Mesenchymal stem cell (in vitro differentiated cells and primary cell): Measurements from ENCODE around the gene CYP19A1.
A peak's percentile ranks its signal among the peaks of the same experiment; 100 is the strongest.

ENCODE experiments used
- DNase-seq: peaks from one replicate; pipeline ENCODE4 v3.0.0-alpha.2; 2013
- H2AFZ ChIP-seq: one replicate; pipeline ENCODE4 v1.6.1; 2013; ENCODE audit warnings: low read depth, mild to moderate bottlenecking, control low read depth, inconsistent platforms, low read length, moderate library complexity
- H2AK5ac ChIP-seq: 2 replicates; pipeline ENCODE4 v1.6.1; 2013; ENCODE audit warnings: low read length, moderate library complexity, mild to moderate bottlenecking, inconsistent platforms; ENCODE audit not compliant: severe bottlenecking
- H2BK120ac ChIP-seq: one replicate; pipeline ENCODE4 v1.6.1; 2013; ENCODE audit warnings: low read depth, mild to moderate bottlenecking, inconsistent platforms, low read length, moderate library complexity
- H2BK12ac ChIP-seq, 2 experiments: one replicate each; pipeline ENCODE4 v1.6.1; 2013; ENCODE audit warnings: inconsistent platforms in 2 of 2, low read length in 2 of 2, mild to moderate bottlenecking in 2 of 2, moderate library complexity in 2 of 2, control low read depth in 1 of 2
- H2BK15ac ChIP-seq: one replicate; pipeline ENCODE4 v1.6.1; 2013; ENCODE audit warnings: mild to moderate bottlenecking, low read depth, inconsistent platforms; ENCODE audit not compliant: poor library complexity, severe bottlenecking
- H2BK5ac ChIP-seq: 2 replicates; pipeline ENCODE4 v1.6.1; 2013; ENCODE audit warnings: low read depth, mild to moderate bottlenecking, low read length, control low read depth, inconsistent platforms; ENCODE audit not compliant: poor library complexity, severe bottlenecking
- H3K14ac ChIP-seq, 2 experiments: one replicate each; pipeline ENCODE4 v1.6.1; 2013; ENCODE audit warnings: inconsistent platforms in 2 of 2, low read length in 2 of 2, control low read depth in 1 of 2, mild to moderate bottlenecking in 1 of 2, moderate library complexity in 1 of 2
- H3K18ac ChIP-seq, 2 experiments: one replicate each; pipeline ENCODE4 v1.6.1; 2013; ENCODE audit warnings: inconsistent platforms in 2 of 2, low read length in 2 of 2, control low read depth in 1 of 2, low read depth in 1 of 2, mild to moderate bottlenecking in 1 of 2
- H3K23ac ChIP-seq, 2 experiments: one replicate each; pipeline ENCODE4 v1.6.1; 2013; ENCODE audit warnings: inconsistent platforms in 2 of 2, low read length in 2 of 2, mild to moderate bottlenecking in 2 of 2, moderate library complexity in 2 of 2, control low read depth in 1 of 2
- H3K27ac ChIP-seq: 2 replicates; pipeline ENCODE4 v1.5.1; 2013; ENCODE audit warnings: mild to moderate bottlenecking, moderate library complexity, low read length, control low read depth, inconsistent platforms; ENCODE audit not compliant: poor library complexity, severe bottlenecking
- H3K27me3 ChIP-seq, 2 experiments: 2 replicates each; pipeline versions ENCODE4 v1.6.1 to v1.7.0; 2013; ENCODE audit warnings: low read length in 2 of 2, mild to moderate bottlenecking in 2 of 2, moderate library complexity in 2 of 2, control low read depth in 1 of 2, inconsistent platforms in 1 of 2; ENCODE audit not compliant: control insufficient read depth in 1 of 2, insufficient read depth in 1 of 2
- H3K36me3 ChIP-seq, 2 experiments: 2 replicates each; pipeline versions ENCODE4 v1.6.1 to v1.7.0; 2013; ENCODE audit warnings: low read length in 2 of 2, control low read depth in 1 of 2, inconsistent platforms in 1 of 2, low read depth in 1 of 2, mild to moderate bottlenecking in 1 of 2; ENCODE audit not compliant: insufficient read depth in 2 of 2, control insufficient read depth in 1 of 2
- H3K4ac ChIP-seq, 2 experiments: one replicate each; pipeline ENCODE4 v1.6.1; 2013; ENCODE audit warnings: inconsistent platforms in 2 of 2, low read length in 2 of 2, mild to moderate bottlenecking in 2 of 2, moderate library complexity in 2 of 2, control low read depth in 1 of 2, low read depth in 1 of 2
- H3K4me1 ChIP-seq: 2 replicates; pipeline ENCODE4 v1.6.1; 2013; ENCODE audit warnings: low read depth, low read length, control low read depth; ENCODE audit not compliant: control insufficient read depth, insufficient read depth
- H3K4me2 ChIP-seq: 2 replicates; pipeline ENCODE4 v1.6.1; 2013; ENCODE audit warnings: low read length, mild to moderate bottlenecking, inconsistent platforms; ENCODE audit not compliant: poor library complexity, severe bottlenecking
- H3K4me3 ChIP-seq, 2 experiments: 2 replicates each; pipeline versions ENCODE4 v1.5.1 to v1.7.0; 2013; ENCODE audit warnings: low read length in 2 of 2, mild to moderate bottlenecking in 2 of 2, control low read depth in 1 of 2, low read depth in 1 of 2; ENCODE audit not compliant: insufficient read depth in 1 of 2
- H3K79me1 ChIP-seq: replicated peaks from 2 replicates; pipeline ENCODE4 v1.6.1; 2013; ENCODE audit warnings: mild to moderate bottlenecking, control low read depth, low read length, inconsistent platforms; ENCODE audit not compliant: poor library complexity, severe bottlenecking
- H3K9ac ChIP-seq: 2 replicates; pipeline ENCODE4 v1.7.0; 2013; ENCODE audit warnings: mild to moderate bottlenecking, low read length, moderate library complexity
- H3K9me3 ChIP-seq: 2 replicates; pipeline ENCODE4 v1.7.0; 2013; ENCODE audit warnings: mild to moderate bottlenecking, low read length; ENCODE audit not compliant: control insufficient read depth
- H4K8ac ChIP-seq: one replicate; pipeline ENCODE4 v1.6.1; 2013; ENCODE audit warnings: inconsistent platforms, mild to moderate bottlenecking, low read length, moderate library complexity
- H4K91ac ChIP-seq: one replicate; pipeline ENCODE4 v1.6.1; 2013; ENCODE audit warnings: mild to moderate bottlenecking, low read length, inconsistent platforms
- WGBS: methylation state at CpG from one replicate; pipeline ENCODE4 v1.1.7; 2013; ENCODE audit warnings: mixed read lengths; 5-methylcytosine and 5-hydroxymethylcytosine counted together

Gene CYP19A1

GRCh38 chr15:51386029-51386428 lies 47.6 kb upstream of the CYP19A1 start:
- no peak overlapping the region for H2BK120ac ChIP-seq
- WGBS = 94% methylated on average over 7 of the region's 8 CpGs
- no peak for DNase-seq
- H2AFZ ChIP-seq = no peak overlapping the region
- no peak overlapping the region for H3K14ac ChIP-seq
- H3K27ac ChIP-seq = no peak overlapping the region
- no peaks in the 10 kb centered on the region for H3K36me3 ChIP-seq
- H3K4me2 ChIP-seq = no peak overlapping the region
- H3K9me3 ChIP-seq = no peaks in the 10 kb centered on the region
- no peak overlapping the region for H3K9ac ChIP-seq
- H3K79me1 ChIP-seq = no peaks in the 10 kb centered on the region
- H2BK5ac ChIP-seq = no peak overlapping the region
- H3K23ac ChIP-seq = no peak overlapping the region
- H3K4me1 ChIP-seq = peaks cover 2% of the 10 kb centered on the region
- H2AK5ac ChIP-seq = no peak overlapping the region
- H4K8ac ChIP-seq = no peak overlapping the region
- H2BK15ac ChIP-seq = no peak overlapping the region
- peaks cover 0 to 5% of the 10 kb centered on the region in 2 experiments for H3K27me3 ChIP-seq
- no peak overlapping the region for H4K91ac ChIP-seq
- no peak overlapping the region for H3K4me3 ChIP-seq
- no peak overlapping the region for H3K4ac ChIP-seq
- H2BK12ac ChIP-seq = no peak overlapping the region
- no peak overlapping the region for H3K18ac ChIP-seq

GRCh38 chr15:51382787-51383186 lies 44.4 kb upstream of the CYP19A1 start:
- no peak overlapping the region for H3K4me2 ChIP-seq
- H3K23ac ChIP-seq = no peak overlapping the region
- H2AFZ ChIP-seq = no peak overlapping the region
- H2BK12ac ChIP-seq = no peak overlapping the region
- H3K27ac ChIP-seq = no peak overlapping the region
- no peak overlapping the region for H3K4me3 ChIP-seq
- DNase-seq = peak; percentile 58
- no peak overlapping the region for H3K18ac ChIP-seq
- no peaks in the 10 kb centered on the region for H3K9me3 ChIP-seq
- no peaks in the 10 kb centered on the region for H3K36me3 ChIP-seq
- no peak overlapping the region for H3K9ac ChIP-seq
- WGBS = 35% methylated on average over 4 of the region's 4 CpGs
- no peak overlapping the region for H3K4ac ChIP-seq
- H2AK5ac ChIP-seq = no peak overlapping the region
- H3K4me1 ChIP-seq = no peaks in the 10 kb centered on the region
- H3K79me1 ChIP-seq = no peaks in the 10 kb centered on the region
- no peak overlapping the region for H2BK15ac ChIP-seq
- H3K14ac ChIP-seq = no peak overlapping the region
- no peak overlapping the region for H4K8ac ChIP-seq
- no peak overlapping the region for H2BK120ac ChIP-seq
- no peak overlapping the region for H2BK5ac ChIP-seq
- no peak overlapping the region for H4K91ac ChIP-seq
- H3K27me3 ChIP-seq = peaks cover 0 to 12% of the 10 kb centered on the region in 2 experiments

GRCh38 chr15:51380999-51381806 lies 42.8 kb upstream of the CYP19A1 start:
- Histone ChIP-seq H3K27ac (no peak overlapping the region), H3K4me3 (no peak overlapping the region), H3K9me3 (no peaks in the 10 kb centered on the region), H3K9ac (peak overlapping the region; percentile 32), H2AFZ (no peak overlapping the region), H3K27me3 (peaks cover 0 to 12% of the 10 kb centered on the region in 2 experiments), H3K36me3 (no peaks in the 10 kb centered on the region), H2AK5ac (no peak overlapping the region), H2BK12ac (no peak overlapping the region), H3K4me1 (no peaks in the 10 kb centered on the region), H3K79me1 (no peaks in the 10 kb centered on the region), H2BK5ac (no peak overlapping the region), H4K8ac (no peak overlapping the region), H2BK15ac (no peak overlapping the region), H3K4me2 (no peak overlapping the region), H3K14ac (no peak overlapping the region), H2BK120ac (no peak overlapping the region), H4K91ac (no peak overlapping the region), H3K23ac (no peak overlapping the region), H3K18ac (peak overlapping the region; percentile 25 to 59), H3K4ac (no peak overlapping the region)
- peak; percentile 75 for DNase-seq
- 23% methylated on average over 14 of the region's 14 CpGs for WGBS

DNA sequence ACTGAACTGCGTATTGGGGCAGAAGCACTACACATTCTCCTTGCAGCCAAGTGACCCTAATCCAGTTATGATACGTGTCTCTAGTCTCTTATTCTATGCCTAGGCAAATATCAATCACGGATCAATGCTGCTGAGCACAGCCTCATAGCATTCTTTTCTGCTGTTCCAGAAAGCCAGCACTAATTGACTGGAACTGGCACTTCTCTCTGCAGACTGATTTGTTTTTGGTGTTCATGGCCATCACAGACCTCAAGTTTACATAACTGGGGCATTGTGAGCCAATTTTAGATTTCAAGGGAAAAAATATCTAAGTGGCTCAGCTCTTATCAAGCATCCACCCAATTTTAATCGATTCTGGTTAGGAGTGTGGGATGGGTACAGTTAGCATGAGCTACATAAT lies 41.0 kb upstream of the CYP19A1 start:
- Histone ChIP-seq H4K91ac (no peak overlapping the region), H3K4me2 (no peak overlapping the region), H3K4me1 (no peaks in the 10 kb centered on the region), H2BK5ac (no peak overlapping the region), H3K79me1 (no peaks in the 10 kb centered on the region), H3K9me3 (no peaks in the 10 kb centered on the region), H2BK12ac (peak overlapping the region in 1 of 2 experiments; percentile 45), H3K27ac (no peak overlapping the region), H2AFZ (no peak overlapping the region), H3K18ac (no peak overlapping the region), H3K27me3 (peaks cover 0 to 12% of the 10 kb centered on the region in 2 experiments), H2BK120ac (no peak overlapping the region), H3K14ac (no peak overlapping the region), H3K4me3 (no peak overlapping the region), H3K4ac (no peak overlapping the region), H3K9ac (no peak overlapping the region), H2AK5ac (no peak overlapping the region), H3K36me3 (no peaks in the 10 kb centered on the region), H2BK15ac (no peak overlapping the region), H3K23ac (no peak overlapping the region), H4K8ac (no peak overlapping the region)
- 98% methylated on average over 4 of the region's 4 CpGs for WGBS
- DNase-seq = no peak
